T-cell (primary cell): ENCODE data around the gene DDX50. TPM values are rescaled to one million over a fixed set of nuclear protein-coding genes. Genes with fewer than 3 reads are reported as not detected.
"Not testable (repeated sequence)": the region's sequence is repeated elsewhere in the genome, so short reads cannot be mapped to it uniquely, and the experiment has no call there.

Experiments used
- ATAC-seq, 4 experiments: fragments of 200-7000 bp in 3 of 4; fragments of 150-1000 bp in 1 of 4; cut with Tn5 transposase; replicated peaks in 1 of 4; 1 replicate in 3 of 4; 2 replicates in 1 of 4; pipeline ENCODE4 v1.10.0; 2021; ENCODE audit warnings: moderate library complexity in 3 of 4, mild to moderate bottlenecking in 2 of 4, moderate number of reproducible peaks in 1 of 4
- CTCF ChIA-PET, 2 donors: fragments of 300-600 bp; sonication (Branson Sonifier 250); formaldehyde crosslinking; loops; one replicate each; lab custom pipeline; 2022; ENCODE audit warnings: antibody characterized with exemption in 2 of 2; lab: Charles Lee
- POLR2A ChIA-PET, 2 donors: fragments of 300-600 bp; sonication (Branson Sonifier 250); formaldehyde crosslinking; loops; one replicate each; lab custom pipeline; 2022; ENCODE audit warnings: antibody characterized with exemption in 2 of 2; lab: Charles Lee
- DNase-seq, 35 experiments: peaks; one replicate each; pipeline versions ENCODE4 v3.0.0 to v3.0.0-alpha.2; 2013 to 2023
- H3K27ac ChIP-seq: one replicate; pipeline ENCODE4 v1.5.1; 2013; ENCODE audit warnings: low read length
- H3K27me3 ChIP-seq, 2 experiments: replicated peaks in 1 of 2; 1 replicate in 1 of 2; 2 replicates in 1 of 2; pipeline versions ENCODE4 v1.6.1 to v1.7.0; 2013; ENCODE audit warnings: low read length in 1 of 2, mixed read lengths in 1 of 2; ENCODE audit not compliant: control insufficient read depth in 2 of 2, insufficient read depth in 2 of 2; ENCODE audit errors: extremely low read depth in 1 of 2
- H3K36me3 ChIP-seq, 2 donors: 1 replicate in 1 of 2; 2 replicates in 1 of 2; pipeline versions ENCODE4 v1.6.1 to v1.7.0; 2013; ENCODE audit warnings: low read length in 1 of 2; ENCODE audit not compliant: control insufficient read depth in 2 of 2, insufficient read depth in 1 of 2; ENCODE audit errors: extremely low read depth in 1 of 2
- H3K4me1 ChIP-seq, 2 experiments: 1 replicate in 1 of 2; 2 replicates in 1 of 2; pipeline versions ENCODE4 v1.6.1 to v1.7.0; 2013; ENCODE audit warnings: low read length in 2 of 2, mixed read lengths in 1 of 2; ENCODE audit not compliant: insufficient read depth in 2 of 2, control insufficient read depth in 1 of 2; ENCODE audit errors: extremely low read depth in 1 of 2
- H3K4me3 ChIP-seq, 2 donors: 1 replicate in 1 of 2; 2 replicates in 1 of 2; pipeline versions ENCODE4 v1.5.1 to v1.7.0; 2013; ENCODE audit warnings: mild to moderate bottlenecking in 2 of 2, low read length in 1 of 2, moderate library complexity in 1 of 2; ENCODE audit not compliant: control insufficient read depth in 1 of 2; ENCODE audit errors: extremely low read depth in 1 of 2
- H3K9me3 ChIP-seq: 2 replicates; pipeline ENCODE4 v1.7.0; 2013
- H3K27ac Mint-ChIP-seq, 2 donors: one replicate each; pipeline ENCODE4 v1.8.0; 2020 to 2021; ENCODE audit warnings: mild to moderate bottlenecking in 2 of 2, mixed read lengths in 2 of 2
- H3K27me3 Mint-ChIP-seq, 2 donors: one replicate each; pipeline ENCODE4 v1.8.0; 2021 to 2022; ENCODE audit warnings: mixed read lengths in 2 of 2
- H3K36me3 Mint-ChIP-seq: one replicate; pipeline ENCODE4 v1.8.0; 2021; ENCODE audit warnings: mixed read lengths
- H3K4me1 Mint-ChIP-seq, 3 donors: one replicate each; pipeline ENCODE4 v1.8.0; 2020 to 2022; ENCODE audit warnings: mixed read lengths in 3 of 3, mild to moderate bottlenecking in 1 of 3
- H3K4me3 Mint-ChIP-seq, 3 donors: one replicate each; pipeline ENCODE4 v1.8.0; 2020 to 2022; ENCODE audit warnings: mild to moderate bottlenecking in 3 of 3, mixed read lengths in 3 of 3, moderate library complexity in 3 of 3
- H3K9me3 Mint-ChIP-seq, 3 donors: one replicate each; pipeline ENCODE4 v1.8.0; 2020 to 2022; ENCODE audit warnings: mixed read lengths in 3 of 3
- WGBS: methylation state at CpG from one replicate; pipeline ENCODE4 v1.1.5; 2013; ENCODE audit warnings: missing lambda C conversion rate; ENCODE audit not compliant: insufficient coverage; 5-methylcytosine and 5-hydroxymethylcytosine counted together
- total RNA-seq, 35 experiments: library from RNA in 6 of 35; stranded (reverse) in 6 of 35; fragments of 120-200 nt in 1 of 35; gene quantifications; one replicate each; pipeline versions ENCODE4 v1.2.1 to v1.2.4 and lab custom pipeline; 2013 to 2026

DDX50 gene
- total RNA-seq, 5 donors from 2014 or later (not counting 1 experiment from before 2014, with no cell fraction given): 31.0 to 42.3 (median 40.8) TPM

DNA sequence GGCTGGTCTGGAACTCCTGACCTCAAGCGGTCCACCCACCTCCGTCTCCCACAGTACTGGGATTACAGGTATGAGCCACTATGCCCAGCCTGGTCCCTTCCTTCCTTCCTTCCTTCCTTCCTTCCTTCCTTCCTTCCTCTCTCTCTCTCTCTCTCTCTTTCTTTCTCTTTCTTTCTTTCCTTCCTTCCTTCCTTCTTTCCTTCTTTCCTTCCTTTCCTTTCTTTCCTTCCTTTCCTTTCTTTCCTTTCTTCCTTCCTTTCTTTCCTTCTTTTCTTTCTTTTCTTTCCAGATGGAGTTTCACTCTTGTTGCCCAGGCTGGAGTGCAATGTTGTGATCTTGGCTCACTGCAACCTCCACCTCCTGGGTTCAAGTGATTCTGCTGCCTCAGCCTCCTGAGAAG lies 28.0 kb downstream of the DDX50 start:
- POLR2A ChIA-PET: not testable (repeated sequence)

GRCh38 chr10:68929888-68930287 lies 28.8 kb downstream of the DDX50 start:
- H3K4me3 Mint-ChIP-seq, H3K4me1 ChIP-seq, H3K27me3 ChIP-seq, ATAC-seq, H3K27ac Mint-ChIP-seq, H3K4me3 ChIP-seq, H3K9me3 ChIP-seq, H3K27ac ChIP-seq, H3K9me3 Mint-ChIP-seq, DNase-seq, H3K27me3 Mint-ChIP-seq: not testable (repeated sequence)
- ChIA-PET CTCF (interaction anchor here in 1 of 2 donors (0.6 to 0.8 kb wide), 2 partner anchors 192 to 520 kb away, joined by 4 to 8 read pairs; no protein-coding TSS in a partner anchor), POLR2A (interaction anchor here in 1 of 2 donors (0.6 to 0.8 kb wide), 3 partner anchors 30 to 202 kb away, joined by 3 to 14 read pairs (median 8); no protein-coding TSS in a partner anchor)
- 80% methylated on average over 1 of the region's 8 CpGs for WGBS
- Mint-ChIP-seq H3K36me3 (peaks cover 37% of the 10 kb centered on the region), H3K4me1 (peaks cover 4 to 18% (median 8%) of the 10 kb centered on the region in 3 donors)
- H3K36me3 ChIP-seq: peaks cover 0 to 41% of the 10 kb centered on the region in 2 donors

More for the DNA sequence above, 28.0 kb downstream of the DDX50 start:
- H3K9me3 Mint-ChIP-seq, H3K27me3 Mint-ChIP-seq, H3K27ac Mint-ChIP-seq, H3K9me3 ChIP-seq, H3K27me3 ChIP-seq, H3K27ac ChIP-seq, H3K4me3 Mint-ChIP-seq, H3K4me3 ChIP-seq, H3K4me1 ChIP-seq, ATAC-seq, DNase-seq: not testable (repeated sequence)
- peaks cover 41% of the 10 kb centered on the region for H3K36me3 Mint-ChIP-seq
- no CpG with 5 or more reads among the region's 2 CpGs for WGBS
- CTCF ChIA-PET: interaction anchor here in 1 of 2 donors (0.8 kb wide), 1 partner anchor 519 kb away, joined by 8 read pairs; no protein-coding TSS in a partner anchor
- H3K36me3 ChIP-seq: peaks cover 0 to 40% of the 10 kb centered on the region in 2 donors
- peaks cover 10 to 18% (median 13%) of the 10 kb centered on the region in 3 donors for H3K4me1 Mint-ChIP-seq

DNA sequence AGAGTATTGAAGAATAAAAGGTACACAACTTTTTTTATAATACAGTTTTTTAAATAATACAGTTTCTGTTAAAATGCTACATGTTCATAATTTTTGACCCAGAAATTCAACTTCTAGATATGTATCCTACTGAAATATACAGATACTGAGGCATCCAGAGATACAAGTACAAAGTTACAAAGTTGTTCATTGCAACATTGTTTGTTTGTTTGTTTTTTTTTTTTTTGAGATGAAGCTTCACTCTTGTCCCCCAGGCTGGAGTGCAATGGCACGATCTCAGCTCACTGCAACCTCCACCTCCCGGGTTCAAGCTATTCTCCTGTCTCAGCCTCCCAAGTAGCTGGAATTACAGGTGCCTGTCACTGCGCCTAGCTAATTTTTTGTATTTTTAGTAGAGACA lies 31.7 kb downstream of the DDX50 start:
- WGBS: no CpG with 5 or more reads among the region's 3 CpGs
- H3K4me3 ChIP-seq, H3K27me3 ChIP-seq, H3K9me3 Mint-ChIP-seq, H3K27ac Mint-ChIP-seq, H3K4me3 Mint-ChIP-seq, H3K4me1 ChIP-seq, H3K27me3 Mint-ChIP-seq, H3K27ac ChIP-seq, H3K9me3 ChIP-seq, DNase-seq, ATAC-seq: not testable (repeated sequence)
- peaks cover 5 to 43% of the 10 kb centered on the region in 2 donors for H3K36me3 ChIP-seq
- Mint-ChIP-seq H3K4me1 (peaks cover 2 to 18% (median 8%) of the 10 kb centered on the region in 3 donors), H3K36me3 (peaks cover 47% of the 10 kb centered on the region)
- POLR2A ChIA-PET: interaction anchor here in 1 of 2 donors (0.6 kb wide), 1 partner anchor 190 kb away, joined by 3 read pairs; no protein-coding TSS in a partner anchor
- CTCF ChIA-PET: interaction anchor here in 1 of 2 donors (0.6 kb wide), 1 partner anchor 178 kb away, joined by 3 read pairs; no protein-coding TSS in a partner anchor

DNA sequence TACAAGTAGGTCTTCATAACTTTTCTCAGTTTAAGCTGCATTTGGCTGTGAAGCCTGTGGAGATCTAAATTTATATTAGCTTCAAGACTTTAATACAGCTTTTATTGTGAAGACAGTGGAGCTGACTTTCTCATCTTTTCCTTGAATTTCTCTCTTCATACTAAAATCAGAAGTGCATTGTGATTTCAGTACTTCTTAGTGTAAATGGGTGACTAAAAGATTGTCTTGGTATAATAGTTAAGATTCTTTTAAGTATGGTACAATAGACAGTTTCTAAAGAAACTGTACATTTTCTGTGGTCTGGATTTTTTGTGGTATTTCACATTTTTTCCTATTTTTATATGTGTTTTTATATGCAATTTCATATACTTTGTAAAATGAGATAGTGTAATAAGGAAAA lies 33.9 kb downstream of the DDX50 start:
- peaks cover 50% of the 10 kb centered on the region for H3K36me3 Mint-ChIP-seq
- POLR2A ChIA-PET: interaction anchor here in 1 of 2 donors (0.6 kb wide), 1 partner anchor 148 kb away, joined by 4 read pairs; no protein-coding TSS in a partner anchor

GRCh38 chr10:68938117-68938516 lies 37.0 kb downstream of the DDX50 start:
- WGBS: 100% methylated on average over 1 of the region's 2 CpGs
- Mint-ChIP-seq H3K27me3 (no peaks in the 10 kb centered on the region), H3K27ac (no peak overlapping the region), H3K4me3 (no peak overlapping the region), H3K36me3 (peaks cover 35% of the 10 kb centered on the region), H3K9me3 (no peaks in the 10 kb centered on the region), H3K4me1 (peaks cover 0 to 9% (median 4%) of the 10 kb centered on the region in 3 donors)
- H3K4me1 ChIP-seq: no peaks in the 10 kb centered on the region
- H3K36me3 ChIP-seq: peaks cover 5 to 56% of the 10 kb centered on the region in 2 donors
- ChIA-PET CTCF (interaction anchor here in 1 of 2 donors (0.6 kb wide), 3 partner anchors 20 to 38 kb away, joined by 3 to 4 read pairs (median 3); no protein-coding TSS in a partner anchor), POLR2A (no interaction called here)
- DNase-seq: no peak
- H3K4me3 ChIP-seq: no peak overlapping the region
- H3K27ac ChIP-seq: no peak overlapping the region
- H3K9me3 ChIP-seq: no peaks in the 10 kb centered on the region
- ATAC-seq: no peak
- no peaks in the 10 kb centered on the region for H3K27me3 ChIP-seq

More for the DNA sequence above, 33.9 kb downstream of the DDX50 start:
- no peaks in the 10 kb centered on the region for H3K9me3 ChIP-seq
- H3K4me1 Mint-ChIP-seq: peaks cover 7 to 22% (median 8%) of the 10 kb centered on the region in 3 donors
- H3K27ac Mint-ChIP-seq: no peak overlapping the region
- no peaks in the 10 kb centered on the region for H3K27me3 ChIP-seq
- no peaks in the 10 kb centered on the region for H3K4me1 ChIP-seq
- CTCF ChIA-PET: no interaction called here
- H3K4me3 ChIP-seq: no peak overlapping the region
- H3K36me3 ChIP-seq: peaks cover 5 to 56% of the 10 kb centered on the region in 2 donors
- ATAC-seq: no peak
- no peaks in the 10 kb centered on the region for H3K9me3 Mint-ChIP-seq
- no peak for DNase-seq
- no peak overlapping the region for H3K4me3 Mint-ChIP-seq
- no peaks in the 10 kb centered on the region for H3K27me3 Mint-ChIP-seq
- no peak overlapping the region for H3K27ac ChIP-seq

- H3K36me3 ChIP-seq: peaks cover 5 to 64% of the 10 kb centered on the region in 2 donors
- no peaks in the 10 kb centered on the region for H3K9me3 ChIP-seq
- peaks cover 35% of the 10 kb centered on the region for H3K36me3 Mint-ChIP-seq
- ChIA-PET POLR2A (interaction anchor here in 1 of 2 donors (0.5 kb wide), 1 partner anchor 189 kb away, joined by 7 read pairs; no protein-coding TSS in a partner anchor), CTCF (no interaction called here)
- WGBS: no CpG with 5 or more reads among the region's 2 CpGs
- H3K27me3 Mint-ChIP-seq: no peaks in the 10 kb centered on the region
- DNase-seq: no peak
- H3K4me1 Mint-ChIP-seq: peaks cover 0 to 9% (median 4%) of the 10 kb centered on the region in 3 donors
- H3K27ac ChIP-seq: no peak overlapping the region
- ATAC-seq: no peak
- H3K27me3 ChIP-seq: no peaks in the 10 kb centered on the region
- no peak overlapping the region for H3K4me3 Mint-ChIP-seq
- H3K9me3 Mint-ChIP-seq: no peaks in the 10 kb centered on the region
- H3K4me1 ChIP-seq: no peaks in the 10 kb centered on the region
- no peak overlapping the region for H3K4me3 ChIP-seq
- no peak overlapping the region for H3K27ac Mint-ChIP-seq
Measured at GRCh38 chr10:68938884-68939283, 37.8 kb downstream of the DDX50 start.
